Mesenchymal stem cell (in vitro differentiated cells and primary cell): ENCODE results near the gene TMEM233.

Source experiments
- DNase-seq: peaks from one replicate; pipeline ENCODE4 v3.0.0-alpha.2; 2013
- H2AFZ ChIP-seq: one replicate; pipeline ENCODE4 v1.6.1; 2013; ENCODE audit warnings: low read depth, mild to moderate bottlenecking, control low read depth, inconsistent platforms, low read length, moderate library complexity
- H2AK5ac ChIP-seq: 2 replicates; pipeline ENCODE4 v1.6.1; 2013; ENCODE audit warnings: low read length, moderate library complexity, mild to moderate bottlenecking, inconsistent platforms; ENCODE audit not compliant: severe bottlenecking
- H2BK120ac ChIP-seq: one replicate; pipeline ENCODE4 v1.6.1; 2013; ENCODE audit warnings: low read depth, mild to moderate bottlenecking, inconsistent platforms, low read length, moderate library complexity
- H2BK12ac ChIP-seq, 2 experiments: one replicate each; pipeline ENCODE4 v1.6.1; 2013; ENCODE audit warnings: inconsistent platforms in 2 of 2, low read length in 2 of 2, mild to moderate bottlenecking in 2 of 2, moderate library complexity in 2 of 2, control low read depth in 1 of 2
- H2BK15ac ChIP-seq: one replicate; pipeline ENCODE4 v1.6.1; 2013; ENCODE audit warnings: mild to moderate bottlenecking, low read depth, inconsistent platforms; ENCODE audit not compliant: poor library complexity, severe bottlenecking
- H2BK5ac ChIP-seq: 2 replicates; pipeline ENCODE4 v1.6.1; 2013; ENCODE audit warnings: low read depth, mild to moderate bottlenecking, low read length, control low read depth, inconsistent platforms; ENCODE audit not compliant: poor library complexity, severe bottlenecking
- H3K14ac ChIP-seq, 2 experiments: one replicate each; pipeline ENCODE4 v1.6.1; 2013; ENCODE audit warnings: inconsistent platforms in 2 of 2, low read length in 2 of 2, control low read depth in 1 of 2, mild to moderate bottlenecking in 1 of 2, moderate library complexity in 1 of 2
- H3K18ac ChIP-seq, 2 experiments: one replicate each; pipeline ENCODE4 v1.6.1; 2013; ENCODE audit warnings: inconsistent platforms in 2 of 2, low read length in 2 of 2, control low read depth in 1 of 2, low read depth in 1 of 2, mild to moderate bottlenecking in 1 of 2
- H3K23ac ChIP-seq, 2 experiments: one replicate each; pipeline ENCODE4 v1.6.1; 2013; ENCODE audit warnings: inconsistent platforms in 2 of 2, low read length in 2 of 2, mild to moderate bottlenecking in 2 of 2, moderate library complexity in 2 of 2, control low read depth in 1 of 2
- H3K27ac ChIP-seq: 2 replicates; pipeline ENCODE4 v1.5.1; 2013; ENCODE audit warnings: mild to moderate bottlenecking, moderate library complexity, low read length, control low read depth, inconsistent platforms; ENCODE audit not compliant: poor library complexity, severe bottlenecking
- H3K27me3 ChIP-seq, 2 experiments: 2 replicates each; pipeline versions ENCODE4 v1.6.1 to v1.7.0; 2013; ENCODE audit warnings: low read length in 2 of 2, mild to moderate bottlenecking in 2 of 2, moderate library complexity in 2 of 2, control low read depth in 1 of 2, inconsistent platforms in 1 of 2; ENCODE audit not compliant: control insufficient read depth in 1 of 2, insufficient read depth in 1 of 2
- H3K36me3 ChIP-seq, 2 experiments: 2 replicates each; pipeline versions ENCODE4 v1.6.1 to v1.7.0; 2013; ENCODE audit warnings: low read length in 2 of 2, control low read depth in 1 of 2, inconsistent platforms in 1 of 2, low read depth in 1 of 2, mild to moderate bottlenecking in 1 of 2; ENCODE audit not compliant: insufficient read depth in 2 of 2, control insufficient read depth in 1 of 2
- H3K4ac ChIP-seq, 2 experiments: one replicate each; pipeline ENCODE4 v1.6.1; 2013; ENCODE audit warnings: inconsistent platforms in 2 of 2, low read length in 2 of 2, mild to moderate bottlenecking in 2 of 2, moderate library complexity in 2 of 2, control low read depth in 1 of 2, low read depth in 1 of 2
- H3K4me1 ChIP-seq: 2 replicates; pipeline ENCODE4 v1.6.1; 2013; ENCODE audit warnings: low read depth, low read length, control low read depth; ENCODE audit not compliant: control insufficient read depth, insufficient read depth
- H3K4me2 ChIP-seq: 2 replicates; pipeline ENCODE4 v1.6.1; 2013; ENCODE audit warnings: low read length, mild to moderate bottlenecking, inconsistent platforms; ENCODE audit not compliant: poor library complexity, severe bottlenecking
- H3K4me3 ChIP-seq, 2 experiments: 2 replicates each; pipeline versions ENCODE4 v1.5.1 to v1.7.0; 2013; ENCODE audit warnings: low read length in 2 of 2, mild to moderate bottlenecking in 2 of 2, control low read depth in 1 of 2, low read depth in 1 of 2; ENCODE audit not compliant: insufficient read depth in 1 of 2
- H3K79me1 ChIP-seq: replicated peaks from 2 replicates; pipeline ENCODE4 v1.6.1; 2013; ENCODE audit warnings: mild to moderate bottlenecking, control low read depth, low read length, inconsistent platforms; ENCODE audit not compliant: poor library complexity, severe bottlenecking
- H3K9ac ChIP-seq: 2 replicates; pipeline ENCODE4 v1.7.0; 2013; ENCODE audit warnings: mild to moderate bottlenecking, low read length, moderate library complexity
- H3K9me3 ChIP-seq: 2 replicates; pipeline ENCODE4 v1.7.0; 2013; ENCODE audit warnings: mild to moderate bottlenecking, low read length; ENCODE audit not compliant: control insufficient read depth
- H4K8ac ChIP-seq: one replicate; pipeline ENCODE4 v1.6.1; 2013; ENCODE audit warnings: inconsistent platforms, mild to moderate bottlenecking, low read length, moderate library complexity
- H4K91ac ChIP-seq: one replicate; pipeline ENCODE4 v1.6.1; 2013; ENCODE audit warnings: mild to moderate bottlenecking, low read length, inconsistent platforms
- WGBS: methylation state at CpG from one replicate; pipeline ENCODE4 v1.1.7; 2013; ENCODE audit warnings: mixed read lengths; 5-methylcytosine and 5-hydroxymethylcytosine counted together

The TMEM233 gene

DNA sequence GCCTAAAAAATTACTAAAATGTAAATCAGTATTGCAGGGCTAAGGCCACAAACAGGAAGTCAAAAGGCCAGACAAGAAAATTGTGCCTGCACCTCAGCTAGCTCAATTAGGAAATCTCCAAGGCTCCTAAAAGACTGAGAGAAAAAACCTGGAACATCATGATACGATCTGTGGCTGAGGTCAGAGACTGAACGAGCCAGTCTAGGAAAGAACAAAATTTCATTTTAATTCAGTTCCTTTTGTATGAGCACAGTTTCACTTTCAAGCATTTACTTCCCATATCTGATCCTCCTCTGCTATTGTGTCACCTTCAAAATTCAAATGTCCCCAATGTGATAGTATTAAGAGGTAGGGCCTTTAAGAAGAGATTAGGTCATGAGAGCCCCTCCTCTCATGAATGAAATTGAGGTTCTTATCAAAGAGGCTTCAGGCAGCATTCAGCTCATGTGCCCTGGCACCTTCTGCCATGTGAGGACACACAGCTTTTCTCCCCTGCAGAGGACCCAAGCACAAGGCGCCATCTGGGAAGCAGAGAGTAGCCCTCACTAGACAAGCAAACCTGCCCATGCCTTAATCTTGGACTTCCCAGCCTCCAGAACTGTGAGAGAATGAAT is 89.2 kb downstream of the TMEM233 start:
- WGBS: 72% methylated on average over 2 of the region's 3 CpGs
- H2BK15ac ChIP-seq: no peak overlapping the region
- H2BK120ac ChIP-seq: no peak overlapping the region
- H3K9me3 ChIP-seq: no peaks in the 10 kb centered on the region
- peaks cover 39 to 52% of the 10 kb centered on the region in 2 experiments for H3K36me3 ChIP-seq
- H2BK5ac ChIP-seq: no peak overlapping the region
- H2BK12ac ChIP-seq: no peak overlapping the region
- no peak overlapping the region for H3K4me3 ChIP-seq
- no peak overlapping the region for H3K4ac ChIP-seq
- H3K27me3 ChIP-seq: no peaks in the 10 kb centered on the region
- H4K8ac ChIP-seq: no peak overlapping the region
- H2AFZ ChIP-seq: no peak overlapping the region
- no peak overlapping the region for H3K23ac ChIP-seq
- peak overlapping the region; percentile 82 for H3K27ac ChIP-seq
- no peak overlapping the region for H3K18ac ChIP-seq
- H3K14ac ChIP-seq: no peak overlapping the region
- no peak overlapping the region for H2AK5ac ChIP-seq
- H3K9ac ChIP-seq: peak overlapping the region; percentile 39
- H3K4me1 ChIP-seq: peaks cover 18% of the 10 kb centered on the region
- no peak overlapping the region for H4K91ac ChIP-seq
- peaks cover 14% of the 10 kb centered on the region for H3K79me1 ChIP-seq
- no peak overlapping the region for H3K4me2 ChIP-seq
- DNase-seq: no peak

DNA sequence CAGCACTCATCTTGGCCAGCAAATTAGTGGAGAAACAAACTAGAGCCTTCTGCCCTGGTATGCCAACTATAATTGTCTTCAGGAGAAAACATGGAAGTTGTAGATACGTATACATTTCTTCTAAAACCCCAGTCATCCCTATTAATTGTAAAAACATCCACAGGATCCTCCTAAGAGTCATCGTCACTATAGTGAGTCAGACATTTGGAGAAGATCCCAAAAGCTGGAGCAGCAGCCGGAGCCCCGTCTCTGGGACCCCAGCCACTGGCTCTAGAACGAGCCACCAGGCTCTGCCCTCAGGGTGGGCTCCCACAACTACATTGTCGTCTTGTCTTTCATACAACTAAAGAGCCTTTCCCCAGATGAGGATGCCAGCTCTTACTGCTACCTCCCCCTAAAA is 89.8 kb downstream of the TMEM233 start:
- Histone ChIP-seq H3K79me1 (peaks cover 12% of the 10 kb centered on the region), H2BK5ac (no peak overlapping the region), H3K14ac (no peak overlapping the region), H3K9me3 (no peaks in the 10 kb centered on the region), H3K4ac (no peak overlapping the region), H4K91ac (no peak overlapping the region), H3K4me2 (no peak overlapping the region), H2BK15ac (no peak overlapping the region), H3K27me3 (no peaks in the 10 kb centered on the region), H2AK5ac (no peak overlapping the region), H3K9ac (peak overlapping the region; percentile 39), H3K23ac (no peak overlapping the region), H3K4me1 (peaks cover 18% of the 10 kb centered on the region), H2AFZ (no peak overlapping the region), H2BK12ac (no peak overlapping the region), H2BK120ac (no peak overlapping the region), H3K27ac (peak overlapping the region; percentile 82), H3K36me3 (peaks cover 42 to 50% of the 10 kb centered on the region in 2 experiments), H4K8ac (no peak overlapping the region), H3K18ac (no peak overlapping the region), H3K4me3 (no peak overlapping the region)
- WGBS: 93% methylated on average over 6 of the region's 6 CpGs
- no peak for DNase-seq

DNA sequence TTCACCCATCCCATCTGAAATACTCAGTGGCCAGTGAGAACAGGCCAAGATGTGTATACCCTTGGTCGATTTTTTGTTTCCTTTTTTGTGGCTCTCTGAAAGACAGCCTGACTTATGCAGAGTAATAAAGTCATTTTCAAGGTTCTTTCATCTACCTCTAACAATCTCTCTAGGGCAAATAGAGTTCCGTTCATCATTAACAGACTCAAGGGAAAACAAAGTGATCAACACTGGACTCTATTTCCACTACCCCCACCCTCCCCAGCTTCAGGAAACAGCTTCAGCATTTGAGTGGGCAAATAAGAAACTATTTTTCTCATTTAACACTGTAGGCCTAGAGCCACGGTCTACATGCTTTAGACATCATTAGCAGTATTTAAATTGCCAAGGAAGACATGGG is 90.2 kb downstream of the TMEM233 start:
- no peaks in the 10 kb centered on the region for H3K27me3 ChIP-seq
- peak overlapping the region; percentile 39 for H3K9ac ChIP-seq
- H3K36me3 ChIP-seq: peaks cover 42 to 48% of the 10 kb centered on the region in 2 experiments
- no peak overlapping the region for H3K4me3 ChIP-seq
- WGBS: 87% methylated on average over 3 of the region's 3 CpGs
- H3K27ac ChIP-seq: peak overlapping the region; percentile 82
- no peak for DNase-seq
- peaks cover 18% of the 10 kb centered on the region for H3K4me1 ChIP-seq
- H3K4me2 ChIP-seq: no peak overlapping the region
- no peak overlapping the region for H2AFZ ChIP-seq
- no peak overlapping the region for H3K23ac ChIP-seq
- no peak overlapping the region for H2BK12ac ChIP-seq
- no peak overlapping the region for H4K8ac ChIP-seq
- peak overlapping the region; percentile 52 for H2AK5ac ChIP-seq
- H3K9me3 ChIP-seq: no peaks in the 10 kb centered on the region
- H3K14ac ChIP-seq: no peak overlapping the region
- no peak overlapping the region for H3K4ac ChIP-seq
- H3K18ac ChIP-seq: no peak overlapping the region
- H2BK120ac ChIP-seq: no peak overlapping the region
- H3K79me1 ChIP-seq: peaks cover 12% of the 10 kb centered on the region
- no peak overlapping the region for H4K91ac ChIP-seq
- H2BK5ac ChIP-seq: no peak overlapping the region
- no peak overlapping the region for H2BK15ac ChIP-seq

DNA sequence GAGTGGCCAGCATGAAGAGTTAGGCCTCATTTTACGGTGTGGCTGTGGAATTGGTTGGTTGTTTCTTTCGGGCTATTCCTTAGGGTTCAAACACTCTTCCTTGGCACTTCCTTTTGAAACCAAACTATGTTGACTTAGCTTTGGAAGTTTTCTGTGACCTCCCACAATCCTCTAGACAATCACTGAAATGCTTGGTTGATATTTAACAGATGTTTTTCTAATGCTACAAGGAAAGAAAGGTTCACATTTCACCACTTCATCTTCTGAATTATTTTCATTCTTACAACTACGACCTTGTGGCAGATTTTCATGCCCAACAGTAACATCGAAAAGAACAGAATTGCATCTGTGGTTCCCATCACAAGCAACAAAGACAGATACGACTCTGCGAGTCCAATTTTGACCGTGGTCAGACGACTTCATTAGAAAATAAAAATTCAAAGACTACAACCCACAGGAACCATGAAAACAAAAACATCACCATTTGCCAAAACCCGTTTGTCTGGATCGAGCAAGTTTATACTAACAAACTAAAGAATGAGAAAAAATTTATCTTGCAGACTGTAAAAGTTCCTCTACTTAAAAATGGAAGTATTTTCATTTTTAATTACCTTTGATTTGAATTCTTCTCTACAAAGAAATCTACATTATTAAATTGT is 91.3 kb downstream of the TMEM233 start:
- Histone ChIP-seq H3K4me2 (peak overlapping the region; percentile 19), H3K9me3 (no peaks in the 10 kb centered on the region), H3K14ac (no peak overlapping the region), H4K8ac (no peak overlapping the region), H3K27me3 (no peaks in the 10 kb centered on the region), H3K9ac (peak overlapping the region; percentile 12), H3K27ac (peak overlapping the region; percentile 82), H3K36me3 (peaks cover 33 to 38% of the 10 kb centered on the region in 2 experiments), H3K18ac (no peak overlapping the region), H4K91ac (no peak overlapping the region), H2AFZ (no peak overlapping the region), H2BK15ac (no peak overlapping the region), H3K4ac (no peak overlapping the region), H2BK12ac (no peak overlapping the region), H3K4me1 (peaks cover 14% of the 10 kb centered on the region), H2BK5ac (no peak overlapping the region), H3K4me3 (no peak overlapping the region), H3K79me1 (peaks cover 8% of the 10 kb centered on the region), H2AK5ac (no peak overlapping the region), H3K23ac (no peak overlapping the region), H2BK120ac (no peak overlapping the region)
- WGBS: 96% methylated on average over 8 of the region's 10 CpGs
- DNase-seq: no peak
